Subcutaneous abdominal adipose tissue (tissue), 5 donors: Measurements from ENCODE around the gene LRP1B.

Experiments
- H3K27ac ChIP-seq: one replicate; pipeline ENCODE4 v1.7.0; 2013; ENCODE audit warnings: low read depth, mild to moderate bottlenecking, inconsistent platforms, low read length, moderate library complexity
- H3K27me3 ChIP-seq, 5 donors: one replicate each; pipeline ENCODE4 v1.7.0; 2013; ENCODE audit warnings: low read length in 5 of 5, inconsistent platforms in 1 of 5; ENCODE audit not compliant: control insufficient read depth in 5 of 5, insufficient read depth in 4 of 5
- H3K36me3 ChIP-seq, 5 donors: one replicate each; pipeline ENCODE4 v1.7.0; 2013; ENCODE audit warnings: low read length in 5 of 5; ENCODE audit not compliant: control insufficient read depth in 5 of 5, insufficient read depth in 5 of 5
- H3K4me1 ChIP-seq, 5 donors: one replicate each; pipeline ENCODE4 v1.7.0; 2013; ENCODE audit warnings: low read length in 5 of 5, mild to moderate bottlenecking in 3 of 5, moderate library complexity in 1 of 5; ENCODE audit not compliant: control insufficient read depth in 5 of 5, insufficient read depth in 5 of 5
- H3K4me3 ChIP-seq, 5 donors: one replicate each; pipeline ENCODE4 v1.7.0; 2013; ENCODE audit warnings: low read length in 5 of 5, low read depth in 1 of 5
- H3K9ac ChIP-seq, 5 donors: one replicate each; pipeline ENCODE4 v1.7.0; 2013; ENCODE audit warnings: low read length in 5 of 5, mild to moderate bottlenecking in 4 of 5, moderate library complexity in 3 of 5
- H3K9me3 ChIP-seq, 5 donors: one replicate each; pipeline ENCODE4 v1.7.0; 2013; ENCODE audit warnings: low read length in 5 of 5; ENCODE audit not compliant: control insufficient read depth in 5 of 5
- donor health status: healthy.
- donor health status: healthy.
- donor health status: healthy.
- donor health status: healthy.
- donor health status: healthy.

The LRP1B gene

DNA sequence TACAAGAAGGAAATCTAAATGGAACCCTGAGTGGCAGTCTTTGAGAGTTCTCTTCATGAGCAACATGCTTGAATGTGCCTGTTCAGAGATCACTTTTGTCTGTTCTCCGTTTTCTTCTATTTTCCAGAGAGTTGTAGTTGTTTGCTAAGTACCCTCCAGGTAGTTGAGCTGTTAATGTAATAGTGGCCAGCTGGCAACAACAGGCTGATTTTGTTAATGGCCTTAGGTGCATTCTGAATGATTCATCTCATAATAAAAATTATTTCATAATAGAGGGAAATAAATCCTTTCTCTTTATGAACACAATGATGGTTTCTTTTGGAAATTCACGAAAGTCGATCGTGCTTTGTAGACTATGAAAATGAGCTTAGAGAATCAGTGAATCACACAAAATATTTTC lies 136.8 kb downstream of the LRP1B start:
- Histone ChIP-seq H3K4me1 (no peaks in the 10 kb centered on the region), H3K9me3 (no peaks in the 10 kb centered on the region), H3K27ac (no peak overlapping the region), H3K36me3 (no peaks in the 10 kb centered on the region), H3K9ac (no peak overlapping the region), H3K27me3 (no peaks in the 10 kb centered on the region), H3K4me3 (no peak overlapping the region)

DNA sequence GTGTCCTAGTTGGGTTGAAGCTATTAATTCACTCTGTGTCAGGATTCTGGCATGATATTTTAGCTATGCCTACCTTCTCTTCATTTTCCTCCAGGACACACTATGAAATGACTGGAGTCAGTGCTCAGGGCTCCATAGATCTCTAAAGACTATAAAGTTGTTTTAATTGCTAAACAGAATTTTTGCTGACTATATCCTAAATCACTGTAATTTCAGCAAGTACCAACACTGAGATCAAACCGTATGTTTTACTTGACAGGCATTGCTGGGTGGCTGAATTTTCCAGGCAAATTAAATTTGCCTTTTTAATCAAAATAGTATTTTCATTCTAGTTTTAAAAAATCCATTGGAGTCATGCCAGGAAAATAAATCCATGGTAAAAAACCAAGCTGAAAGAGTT lies 138.1 kb downstream of the LRP1B start:
- H3K4me1 ChIP-seq, result no peaks in the 10 kb centered on the region
- no peak overlapping the region for H3K4me3 ChIP-seq
- H3K27me3 ChIP-seq, result no peaks in the 10 kb centered on the region
- H3K36me3 ChIP-seq, result no peaks in the 10 kb centered on the region
- H3K9me3 ChIP-seq, result no peaks in the 10 kb centered on the region
- no peak overlapping the region for H3K27ac ChIP-seq
- no peak overlapping the region for H3K9ac ChIP-seq

DNA sequence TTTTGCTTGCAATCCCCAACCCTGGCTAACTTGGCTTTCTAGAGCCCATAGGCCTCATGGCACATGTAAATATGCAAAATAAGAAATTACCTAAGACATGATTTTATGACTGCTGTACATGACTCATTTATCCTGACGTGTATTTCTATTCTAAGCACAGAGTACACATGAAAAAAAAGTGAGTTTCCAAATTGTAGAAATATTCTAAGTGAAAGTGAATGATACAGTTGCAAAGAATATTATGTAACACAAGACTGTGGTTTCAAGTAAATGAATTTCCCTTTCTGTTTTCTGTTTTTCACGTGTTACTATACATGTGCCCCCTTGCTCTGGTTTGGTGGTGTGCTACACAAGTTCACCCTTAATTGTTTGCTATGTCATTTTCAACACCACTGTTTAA lies 162.4 kb downstream of the LRP1B start:
- Histone ChIP-seq H3K4me1 (no peaks in the 10 kb centered on the region), H3K9ac (no peak overlapping the region), H3K9me3 (no peaks in the 10 kb centered on the region), H3K27ac (no peak overlapping the region), H3K4me3 (no peak overlapping the region), H3K36me3 (no peaks in the 10 kb centered on the region), H3K27me3 (no peaks in the 10 kb centered on the region)

DNA sequence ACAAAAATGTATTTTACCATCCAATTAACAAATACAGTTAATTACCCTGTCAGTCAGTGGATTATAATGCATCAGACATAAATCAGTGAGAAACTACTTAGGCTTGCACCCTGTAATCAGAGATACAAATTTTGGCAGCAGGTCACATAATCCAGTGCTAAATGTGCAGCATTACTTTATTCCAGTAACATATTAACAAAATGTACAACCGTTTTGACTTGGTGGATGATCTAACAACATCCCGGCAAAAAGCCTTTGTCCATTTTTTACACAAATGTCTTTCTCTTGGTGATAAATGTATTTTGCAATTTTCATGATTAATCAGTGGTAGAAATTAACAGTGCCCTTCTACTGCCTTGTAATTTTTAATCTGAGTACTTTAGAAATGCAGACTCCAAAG lies 162.8 kb downstream of the LRP1B start:
- H3K9ac ChIP-seq, result no peak overlapping the region
- no peaks in the 10 kb centered on the region for H3K36me3 ChIP-seq
- no peak overlapping the region for H3K27ac ChIP-seq
- H3K27me3 ChIP-seq, result no peaks in the 10 kb centered on the region
- H3K4me3 ChIP-seq, result no peak overlapping the region
- H3K9me3 ChIP-seq, result no peaks in the 10 kb centered on the region
- no peaks in the 10 kb centered on the region for H3K4me1 ChIP-seq

DNA sequence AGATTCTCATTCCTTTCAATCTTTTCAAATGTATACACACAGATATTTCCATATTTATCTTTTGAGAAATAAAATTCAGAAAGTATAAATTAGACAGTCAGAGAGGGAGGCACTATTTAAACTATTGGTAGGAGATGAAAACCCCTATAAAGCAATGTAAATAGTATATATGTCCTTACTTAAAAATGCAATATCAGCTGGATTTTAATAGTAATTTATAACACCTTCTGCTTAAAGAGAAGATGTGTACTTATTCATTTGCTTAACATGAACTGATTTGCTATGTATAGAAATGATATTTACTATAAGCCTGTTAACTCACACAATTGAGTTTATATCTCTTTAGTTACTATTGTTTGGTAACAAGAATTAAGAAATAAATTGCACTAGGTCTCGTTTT lies 163.3 kb downstream of the LRP1B start:
- Histone ChIP-seq H3K9me3 (no peaks in the 10 kb centered on the region), H3K4me3 (no peak overlapping the region), H3K36me3 (no peaks in the 10 kb centered on the region), H3K9ac (no peak overlapping the region), H3K27ac (no peak overlapping the region), H3K4me1 (no peaks in the 10 kb centered on the region), H3K27me3 (no peaks in the 10 kb centered on the region)

DNA sequence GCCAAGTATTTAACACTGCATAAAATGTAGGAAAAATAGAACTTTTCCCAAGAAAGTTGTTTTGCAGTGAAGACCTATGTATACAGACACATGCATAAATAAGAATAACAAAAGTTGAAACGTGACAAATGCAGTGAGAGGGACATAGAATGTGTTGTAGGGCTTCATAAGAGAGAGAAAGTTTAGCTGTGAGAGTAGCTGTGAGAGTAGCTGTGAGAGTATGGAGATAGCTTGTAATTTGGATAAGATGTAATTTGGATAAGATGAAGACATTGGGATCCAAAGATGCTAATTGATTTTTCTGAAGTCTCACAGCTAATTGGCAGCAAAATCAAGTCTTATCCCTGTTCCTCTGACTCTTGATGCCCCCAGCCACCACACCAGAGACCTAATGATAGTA lies 170.9 kb downstream of the LRP1B start:
- H3K36me3 ChIP-seq, result no peaks in the 10 kb centered on the region

DNA sequence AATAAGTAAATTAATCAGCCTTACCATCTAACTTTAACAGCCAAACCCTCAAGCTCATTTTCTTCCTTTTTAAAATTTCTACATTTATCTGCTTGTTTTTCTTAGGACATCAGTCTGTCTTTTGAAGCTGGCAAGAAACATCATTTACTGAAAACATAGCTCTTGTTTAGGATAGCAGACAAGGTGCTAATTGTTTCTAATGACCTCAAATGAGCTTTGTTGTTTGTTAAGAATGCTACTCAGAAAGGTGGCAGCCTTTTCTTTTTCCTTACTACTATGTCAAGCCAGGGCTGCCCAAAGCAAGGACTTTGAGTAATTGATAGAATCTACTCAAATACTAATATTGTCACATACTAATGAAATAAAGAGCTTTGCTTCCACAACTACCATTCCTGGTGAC lies 171.8 kb downstream of the LRP1B start:
- H3K27me3 ChIP-seq, result no peaks in the 10 kb centered on the region
- no peak overlapping the region for H3K27ac ChIP-seq
- no peak overlapping the region for H3K4me3 ChIP-seq
- H3K9me3 ChIP-seq, result no peaks in the 10 kb centered on the region
- no peaks in the 10 kb centered on the region for H3K4me1 ChIP-seq
- H3K36me3 ChIP-seq, result no peaks in the 10 kb centered on the region
- no peak overlapping the region for H3K9ac ChIP-seq

More for the DNA sequence above, 170.9 kb downstream of the LRP1B start:
- Histone ChIP-seq H3K27ac (no peak overlapping the region), H3K9ac (no peak overlapping the region), H3K4me1 (no peaks in the 10 kb centered on the region), H3K4me3 (no peak overlapping the region), H3K27me3 (no peaks in the 10 kb centered on the region), H3K9me3 (no peaks in the 10 kb centered on the region)

DNA sequence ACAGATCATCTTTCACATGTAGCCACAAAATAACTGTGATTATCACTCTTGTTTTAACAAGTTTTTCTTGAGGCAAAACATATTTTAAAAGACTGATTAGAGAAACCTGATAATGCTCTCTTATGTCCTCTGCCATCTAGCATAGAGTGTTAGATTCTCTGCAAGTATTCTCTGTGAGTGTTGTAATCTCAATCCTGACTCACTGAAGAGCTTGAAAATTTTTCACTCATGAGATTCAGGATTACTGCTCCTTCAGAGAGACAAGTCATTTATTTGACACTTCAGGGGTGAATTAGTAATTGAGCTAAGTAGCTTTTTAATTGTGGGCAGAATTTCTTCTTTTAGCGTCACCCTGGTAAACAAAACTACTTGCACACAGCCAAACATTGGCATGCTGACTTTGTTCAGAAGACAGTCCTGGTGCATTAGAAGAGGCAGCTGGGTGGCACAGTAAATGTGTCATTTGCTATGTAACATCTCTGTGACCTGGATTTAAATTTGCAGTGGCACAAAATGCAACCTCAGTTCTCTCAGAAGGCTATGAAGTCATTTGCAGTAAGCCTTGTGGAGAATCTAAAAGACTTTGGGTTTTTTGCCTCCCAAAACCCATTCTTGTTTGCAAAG lies 172.9 kb downstream of the LRP1B start:
- Histone ChIP-seq H3K9me3 (no peaks in the 10 kb centered on the region), H3K9ac (no peak overlapping the region), H3K27ac (no peak overlapping the region), H3K36me3 (no peaks in the 10 kb centered on the region), H3K27me3 (no peaks in the 10 kb centered on the region), H3K4me3 (no peak overlapping the region), H3K4me1 (no peaks in the 10 kb centered on the region)

DNA sequence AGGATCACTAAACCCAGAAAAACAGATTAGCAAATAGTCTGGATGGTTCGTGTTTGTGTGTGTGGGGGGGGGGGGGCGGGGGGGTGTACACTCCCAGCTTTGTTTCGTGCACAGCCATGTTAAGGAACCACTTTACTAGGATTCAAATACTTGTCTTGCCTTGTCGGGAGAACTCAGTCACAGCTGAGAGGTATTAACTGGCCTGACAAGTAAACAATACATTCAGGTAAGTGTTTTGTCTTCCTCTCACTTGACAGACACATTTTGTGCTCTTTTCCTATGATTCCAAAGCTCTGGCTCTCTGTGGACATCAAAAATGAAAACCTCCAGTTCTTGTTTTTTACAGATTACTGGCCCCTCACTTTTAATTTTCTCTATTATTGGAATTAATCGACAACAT lies 173.5 kb downstream of the LRP1B start:
- H3K36me3 ChIP-seq, result no peaks in the 10 kb centered on the region
- no peaks in the 10 kb centered on the region for H3K27me3 ChIP-seq
- H3K9me3 ChIP-seq, result no peaks in the 10 kb centered on the region
- H3K4me1 ChIP-seq, result no peaks in the 10 kb centered on the region
- no peak overlapping the region for H3K9ac ChIP-seq
- H3K27ac ChIP-seq, result no peak overlapping the region
- H3K4me3 ChIP-seq, result no peak overlapping the region

DNA sequence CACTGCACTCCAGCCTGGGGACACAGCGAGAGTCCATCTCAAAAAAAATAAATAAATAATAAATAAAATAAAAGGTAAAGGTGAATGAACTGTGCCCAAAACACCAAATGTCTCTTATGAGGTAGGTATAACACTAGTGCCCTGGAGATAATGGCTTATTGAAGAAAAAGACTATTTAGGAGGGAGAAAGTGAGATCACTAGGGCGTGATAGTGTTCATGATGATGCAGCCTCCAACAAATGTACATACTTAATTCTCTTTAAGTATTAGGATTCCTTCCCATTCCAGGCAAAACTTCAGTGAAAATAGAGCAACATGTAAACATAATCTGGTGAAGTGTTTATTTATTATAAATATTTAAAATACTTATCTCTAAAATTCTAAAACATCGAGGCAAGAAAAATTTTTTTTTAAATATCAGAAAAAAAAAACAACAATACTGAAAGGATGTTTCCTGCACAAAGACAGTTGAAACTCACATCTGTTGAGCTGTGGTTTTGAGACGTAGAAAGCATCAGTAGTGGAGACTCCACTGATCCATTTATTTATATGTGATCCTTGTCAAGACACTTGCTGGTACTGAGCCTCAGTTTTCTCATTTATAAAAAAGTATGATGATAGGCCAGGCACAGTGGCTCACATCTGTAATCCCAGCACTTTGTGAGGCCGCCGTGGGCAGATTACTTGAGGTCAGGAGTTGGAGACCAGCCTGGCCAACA lies 183.3 kb downstream of the LRP1B start:
- Histone ChIP-seq H3K9me3 (no peaks in the 10 kb centered on the region), H3K4me1 (no peaks in the 10 kb centered on the region), H3K27ac (no peak overlapping the region), H3K9ac (no peak overlapping the region), H3K36me3 (no peaks in the 10 kb centered on the region), H3K27me3 (no peaks in the 10 kb centered on the region), H3K4me3 (no peak overlapping the region)
